Pancreas (tissue), 10 donors: ENCODE measurements around the gene CORO7. TPM values are rescaled to one million over a fixed set of nuclear protein-coding genes. Genes with fewer than 3 reads are reported as not detected.

Experiments used
- ATAC-seq, 4 donors: fragments of 200-7000 bp; cut with Tn5 transposase; one replicate each; pipeline versions ENCODE4 v1.8.0 to v1.9.1; 2020; ENCODE audit warnings: mild to moderate bottlenecking in 4 of 4, moderate library complexity in 4 of 4
- DNase-seq, 6 donors: peaks; one replicate each; pipeline ENCODE4 v3.0.0-alpha.2; 2020
- FAIRE-seq: peaks from 2 replicates; lab custom pipeline; 2012; peaks lifted over from hg19 to GRCh38; lab: Jason Lieb, UNC
- H3K27ac ChIP-seq, 4 donors: fragments of 200-600 bp; sonication (generic); 1 replicate in 3 of 4; 2 replicates in 1 of 4; pipeline versions ENCODE4 v1.5.0 to v1.8.0; 2020
- H3K27me3 ChIP-seq, 4 donors: fragments of 200-600 bp; one replicate each; pipeline ENCODE4 v1.8.0; 2021
- H3K36me3 ChIP-seq, 3 donors: fragments of 200-600 bp; sonication (generic) in 1 of 3; one replicate each; pipeline versions ENCODE4 v1.5.0 to v1.8.0; 2020 to 2021
- H3K4me1 ChIP-seq, 3 donors: fragments of 200-600 bp; one replicate each; pipeline ENCODE4 v1.8.0; 2021
- H3K4me3 ChIP-seq, 4 donors: fragments of 200-600 bp; sonication (generic) in 2 of 4; one replicate each; pipeline versions ENCODE4 v1.5.0 to v1.8.0; 2020 to 2021
- H3K9me3 ChIP-seq, 4 donors: fragments of 200-600 bp; one replicate each; pipeline ENCODE4 v1.8.0; 2021
- WGBS, 2 donors: extraction: QIAGEN DNeasy Blood & Tissue Kit; methylation state at CpG; one replicate each; pipeline ENCODE4 v1.1.7; 2013; 5-methylcytosine and 5-hydroxymethylcytosine counted together
- intact Hi-C, 3 donors: fragments of 100-400 bp; cut with DNase I; formaldehyde crosslinking; loops; one replicate each; pipeline versions ENCODE4 v1.11.1 to v1.14.2; 2022
- polyA plus RNA-seq, 2 donors: library from polyadenylated mRNA; stranded (reverse); fragments of 200-250 nt; gene quantifications; one replicate each; pipeline ENCODE4 v1.2.3, GENCODE V29; 2013
- total RNA-seq, 6 donors: library from RNA; stranded (reverse); fragmentation: NEBNext Ultra II Directional in 4 of 6; extraction: Animal tissue kit (Norgen Biotek cat#: 25700) in 4 of 6; gene quantifications; one replicate each; pipeline versions ENCODE4 v1.2.1 to v1.2.4, GENCODE V29; 2021 to 2023
- TF ChIP-seq, protein P1 (sequence below), 4 donors: fragments of 200-600 bp; sonication (generic) in 3 of 4; IDR thresholded peaks; one replicate each; pipeline versions ENCODE4 v1.5.0 to v1.8.0; 2021; ENCODE audit warnings: antibody characterized with exemption in 4 of 4
- donor health status: healthy with polysubstance abuse.
- donor health status: DM: no; HTN: no; CAD: no; lungs with moderate emphysema.
- donor health status: DM: no; HTN: no; CAD: no.
- donor health status: control.
- donor health status: control.
- donor health status: Bipolar disorder and iron deficiency.
- donor health status: DM: yes; HTN: yes; CAD: no.
- donor health status: DM: no; HTN: no; CAD: no.
- donor health status: DM: no; HTN: no; CAD: no.
- donor health status: DM: yes; HTN: yes; CAD: no.

Gene CORO7
- total and polyA plus RNA-seq, 8 donors, result 8.4 to 29.6 (median 18.7) TPM

DNA sequence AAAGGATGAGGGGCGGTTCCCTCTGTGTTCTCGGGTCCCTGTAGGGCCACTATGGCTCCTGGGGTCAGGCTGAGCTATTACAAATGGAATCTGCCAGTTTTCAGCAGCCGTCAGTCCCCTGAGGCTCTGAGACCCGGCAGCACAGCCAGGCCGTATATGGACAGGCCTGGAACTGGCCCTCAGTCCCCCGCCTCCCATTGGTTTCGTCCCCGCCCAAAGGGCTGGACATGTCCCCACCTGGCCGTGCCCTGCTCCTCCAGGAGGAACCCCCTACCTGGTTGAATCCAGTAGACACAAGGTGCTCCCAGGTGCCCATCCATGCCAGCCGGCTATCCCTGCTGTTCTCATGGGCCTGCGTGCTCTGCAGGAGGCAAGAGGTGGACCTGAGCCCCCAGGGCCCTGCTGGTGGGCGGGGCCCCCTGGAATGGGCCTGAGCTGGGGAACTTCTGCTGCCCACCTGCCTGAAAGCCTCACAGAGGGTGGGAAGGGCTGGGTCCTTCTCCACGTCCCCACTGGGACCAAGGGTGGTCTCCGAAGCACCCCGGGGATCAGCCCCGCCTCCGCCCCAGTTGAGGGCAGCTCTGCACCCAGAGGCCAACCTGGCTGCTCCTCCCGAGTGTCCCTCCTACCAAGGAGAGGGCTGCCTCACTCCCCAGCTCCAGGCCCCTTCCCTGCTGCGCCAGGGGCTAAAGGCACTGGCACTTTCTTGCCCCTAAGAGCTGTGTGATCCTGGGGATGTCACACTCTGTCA, 27.9 kb downstream of the CORO7 start:
- H3K27me3 ChIP-seq, result no peaks in the 10 kb centered on the region
- DNase-seq (peak in 2 of 6 donors; percentile 43 to 68), FAIRE-seq (no peak), ATAC-seq (no peak)
- H3K36me3 ChIP-seq, result peaks cover 0 to 5% (median 0%) of the 10 kb centered on the region in 3 donors
- no peaks in the 10 kb centered on the region for H3K4me1 ChIP-seq
- H3K4me3 ChIP-seq, result no peak overlapping the region
- 86 to 87% methylated on average over 18 to 19 of the region's 19 CpGs for WGBS, 2 donors
- intact Hi-C loops, result no loop called here
- H3K27ac ChIP-seq, result no peak overlapping the region
- TF ChIP-seq, protein P1, sequence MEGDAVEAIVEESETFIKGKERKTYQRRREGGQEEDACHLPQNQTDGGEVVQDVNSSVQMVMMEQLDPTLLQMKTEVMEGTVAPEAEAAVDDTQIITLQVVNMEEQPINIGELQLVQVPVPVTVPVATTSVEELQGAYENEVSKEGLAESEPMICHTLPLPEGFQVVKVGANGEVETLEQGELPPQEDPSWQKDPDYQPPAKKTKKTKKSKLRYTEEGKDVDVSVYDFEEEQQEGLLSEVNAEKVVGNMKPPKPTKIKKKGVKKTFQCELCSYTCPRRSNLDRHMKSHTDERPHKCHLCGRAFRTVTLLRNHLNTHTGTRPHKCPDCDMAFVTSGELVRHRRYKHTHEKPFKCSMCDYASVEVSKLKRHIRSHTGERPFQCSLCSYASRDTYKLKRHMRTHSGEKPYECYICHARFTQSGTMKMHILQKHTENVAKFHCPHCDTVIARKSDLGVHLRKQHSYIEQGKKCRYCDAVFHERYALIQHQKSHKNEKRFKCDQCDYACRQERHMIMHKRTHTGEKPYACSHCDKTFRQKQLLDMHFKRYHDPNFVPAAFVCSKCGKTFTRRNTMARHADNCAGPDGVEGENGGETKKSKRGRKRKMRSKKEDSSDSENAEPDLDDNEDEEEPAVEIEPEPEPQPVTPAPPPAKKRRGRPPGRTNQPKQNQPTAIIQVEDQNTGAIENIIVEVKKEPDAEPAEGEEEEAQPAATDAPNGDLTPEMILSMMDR (IDR thresholded peaks at IDR 0.05), result no peak
- H3K9me3 ChIP-seq, result no peaks in the 10 kb centered on the region

DNA sequence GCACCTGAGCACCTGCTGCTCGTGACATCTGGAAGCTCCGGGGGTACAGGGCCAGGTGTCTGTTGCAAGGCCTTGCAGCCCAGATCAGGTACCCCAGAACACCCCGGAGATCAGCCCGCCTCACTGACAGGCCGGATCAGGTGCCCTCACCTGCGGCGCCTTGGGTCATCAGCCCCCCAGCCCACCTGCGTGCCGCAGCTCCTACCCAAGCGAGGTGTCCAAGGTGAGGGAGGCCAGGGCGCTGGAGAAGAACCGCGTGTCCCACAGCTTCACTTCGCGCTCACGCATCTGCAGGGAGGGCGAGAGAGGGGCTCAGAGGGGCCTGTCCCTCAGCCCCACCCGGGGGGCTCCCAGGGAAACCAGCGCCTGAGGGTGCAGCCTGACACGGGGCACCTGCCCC, 28.6 kb downstream of the CORO7 start:
- Histone ChIP-seq H3K4me3 (no peak overlapping the region), H3K27ac (no peak overlapping the region), H3K4me1 (no peaks in the 10 kb centered on the region), H3K36me3 (peaks cover 0 to 12% (median 0%) of the 10 kb centered on the region in 3 donors), H3K27me3 (no peaks in the 10 kb centered on the region), H3K9me3 (no peaks in the 10 kb centered on the region)
- no peak for FAIRE-seq
- no peak for ATAC-seq
- TF ChIP-seq, protein P1 (IDR thresholded peaks at IDR 0.05), result no peak
- peak in 2 of 6 donors; percentile 44 to 68 for DNase-seq
- WGBS, 2 donors, result 92 to 93% methylated on average over 20 of the region's 20 CpGs
- intact Hi-C loops, result no loop called here

DNA sequence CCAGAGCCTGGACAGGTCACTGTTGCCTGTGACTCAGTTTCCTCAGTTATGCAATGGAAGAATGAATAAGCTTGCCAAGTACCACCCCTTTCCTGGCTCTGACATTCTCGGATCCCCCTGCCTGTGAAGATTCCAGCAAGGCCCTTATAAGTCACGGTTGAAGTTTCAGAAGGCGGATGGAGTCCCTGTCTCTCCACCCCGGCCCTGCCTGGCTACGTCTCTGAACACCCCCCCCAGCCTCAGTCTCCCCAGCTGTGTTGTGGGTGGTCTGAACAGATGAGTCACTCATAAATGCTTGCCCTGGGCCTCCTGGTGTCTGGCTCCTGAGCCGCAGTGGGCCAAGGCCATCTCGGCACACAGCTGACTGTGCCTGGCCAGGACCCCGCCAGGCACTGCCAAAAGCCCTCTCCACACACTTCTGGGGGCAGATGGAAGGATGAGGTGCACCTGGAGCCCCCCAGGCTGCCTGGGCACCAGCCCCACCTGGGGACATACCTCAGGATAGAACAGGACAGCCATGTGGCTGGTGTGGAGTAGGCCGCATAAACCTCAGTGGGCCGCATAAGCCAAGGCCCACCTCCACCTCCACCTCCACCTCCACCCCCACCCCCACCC, 29.3 kb downstream of the CORO7 start:
- DNase-seq, result peak in 1 of 6 donors; percentile 22
- FAIRE-seq, result no peak
- peaks cover 0 to 19% (median 0%) of the 10 kb centered on the region in 3 donors for H3K36me3 ChIP-seq

DNA sequence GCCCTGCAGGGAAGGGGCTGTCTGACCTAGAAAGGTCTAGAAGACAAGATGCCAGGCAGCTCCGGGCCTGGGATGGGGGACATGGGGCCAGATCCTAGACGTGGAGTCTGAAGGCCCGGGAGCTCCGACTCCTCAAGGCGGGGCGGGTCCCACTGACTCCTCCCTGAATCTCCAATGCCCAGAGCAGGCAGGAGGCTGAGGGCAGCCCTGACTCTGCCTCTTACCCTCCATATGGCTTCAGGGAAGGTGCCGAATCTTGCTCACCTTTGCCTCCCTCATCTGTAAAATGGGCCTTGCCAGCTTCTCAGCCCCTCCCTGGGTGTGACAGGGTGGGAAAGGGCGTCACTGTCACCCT, 30.0 kb downstream of the CORO7 start:
- TF ChIP-seq, protein P1 (IDR thresholded peaks at IDR 0.05), result no peak
- DNase-seq (peak in 1 of 6 donors; percentile 75), ATAC-seq (peak in 1 of 4 donors; percentile 3), FAIRE-seq (no peak)
- no peak overlapping the region for H3K27ac ChIP-seq
- no peak overlapping the region for H3K4me3 ChIP-seq
- intact Hi-C loops, result no loop called here
- H3K9me3 ChIP-seq, result no peaks in the 10 kb centered on the region
- H3K36me3 ChIP-seq, result peaks cover 0 to 20% (median 0%) of the 10 kb centered on the region in 3 donors
- no peaks in the 10 kb centered on the region for H3K27me3 ChIP-seq
- 82 to 83% methylated on average over 8 of the region's 8 CpGs for WGBS, 2 donors
- no peaks in the 10 kb centered on the region for H3K4me1 ChIP-seq

More for the DNA sequence above, 29.3 kb downstream of the CORO7 start:
- no peaks in the 10 kb centered on the region for H3K9me3 ChIP-seq
- no peak for ATAC-seq
- intact Hi-C loops, result no loop called here
- H3K4me3 ChIP-seq, result no peak overlapping the region
- H3K27me3 ChIP-seq, result no peaks in the 10 kb centered on the region
- 79 to 86% methylated on average over 10 of the region's 10 CpGs for WGBS, 2 donors
- TF ChIP-seq, protein P1 (IDR thresholded peaks at IDR 0.05), result no peak
- no peaks in the 10 kb centered on the region for H3K4me1 ChIP-seq
- H3K27ac ChIP-seq, result no peak overlapping the region
